HG02973 (cell line): ENCODE measurements around the gene PSMD8.
"Not testable (repeated sequence)": the region's sequence is repeated elsewhere in the genome, so short reads cannot be mapped to it uniquely, and the experiment has no call there.

Experiments
- ATAC-seq: cut with Tn5 transposase; IDR thresholded peaks from one replicate; pipeline ENCODE4 v1.9.1; 2021; ENCODE audit warnings: moderate library complexity; ENCODE audit not compliant: unreplicated experiment

PSMD8 gene

GRCh38 chr19:38361633-38362075 is 12.7 kb upstream of the PSMD8 start:
- no peak for ATAC-seq

DNA sequence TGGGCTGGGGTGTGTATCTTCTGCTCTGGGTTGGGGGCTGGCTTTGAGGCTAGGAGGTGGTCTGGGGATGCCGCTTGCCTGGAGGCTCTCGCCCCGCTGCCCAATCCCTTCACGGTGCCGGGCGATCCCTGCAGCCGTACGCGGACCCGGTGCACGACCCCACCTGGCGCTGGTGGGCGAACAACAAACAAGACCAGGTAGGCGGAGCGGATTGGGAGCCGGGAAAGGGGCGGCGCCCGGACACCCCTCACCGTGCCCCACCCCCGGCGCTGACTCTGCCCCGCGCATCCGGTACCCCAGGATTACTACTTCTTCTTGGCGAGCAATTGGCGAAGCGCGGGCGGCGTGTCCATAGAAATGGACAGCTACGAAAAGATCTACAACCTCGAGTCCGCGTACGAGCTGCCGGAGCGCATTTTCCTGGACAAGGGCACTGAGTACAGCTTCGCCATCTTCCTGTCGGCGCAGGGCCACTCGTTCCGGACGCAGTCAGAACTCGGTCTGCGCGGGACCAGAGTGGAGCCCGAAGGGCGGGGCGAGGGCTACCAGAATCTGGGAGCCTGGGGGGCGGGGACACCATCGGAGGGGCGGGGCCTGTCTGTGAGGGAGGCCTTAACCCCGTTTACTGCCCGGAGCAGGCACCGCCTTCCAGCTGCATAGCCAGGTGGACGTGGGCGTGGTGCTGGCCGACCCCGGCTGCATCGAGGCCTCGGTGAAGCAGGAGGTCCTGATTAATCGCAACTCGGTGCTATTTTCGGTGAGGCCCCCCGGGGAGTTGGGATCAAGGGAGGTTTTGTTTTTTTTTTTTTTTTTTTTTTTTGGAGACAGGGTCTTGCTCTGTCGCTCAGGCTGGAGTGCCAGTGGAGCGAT is 12.1 kb upstream of the PSMD8 start:
- ATAC-seq: no peak

DNA sequence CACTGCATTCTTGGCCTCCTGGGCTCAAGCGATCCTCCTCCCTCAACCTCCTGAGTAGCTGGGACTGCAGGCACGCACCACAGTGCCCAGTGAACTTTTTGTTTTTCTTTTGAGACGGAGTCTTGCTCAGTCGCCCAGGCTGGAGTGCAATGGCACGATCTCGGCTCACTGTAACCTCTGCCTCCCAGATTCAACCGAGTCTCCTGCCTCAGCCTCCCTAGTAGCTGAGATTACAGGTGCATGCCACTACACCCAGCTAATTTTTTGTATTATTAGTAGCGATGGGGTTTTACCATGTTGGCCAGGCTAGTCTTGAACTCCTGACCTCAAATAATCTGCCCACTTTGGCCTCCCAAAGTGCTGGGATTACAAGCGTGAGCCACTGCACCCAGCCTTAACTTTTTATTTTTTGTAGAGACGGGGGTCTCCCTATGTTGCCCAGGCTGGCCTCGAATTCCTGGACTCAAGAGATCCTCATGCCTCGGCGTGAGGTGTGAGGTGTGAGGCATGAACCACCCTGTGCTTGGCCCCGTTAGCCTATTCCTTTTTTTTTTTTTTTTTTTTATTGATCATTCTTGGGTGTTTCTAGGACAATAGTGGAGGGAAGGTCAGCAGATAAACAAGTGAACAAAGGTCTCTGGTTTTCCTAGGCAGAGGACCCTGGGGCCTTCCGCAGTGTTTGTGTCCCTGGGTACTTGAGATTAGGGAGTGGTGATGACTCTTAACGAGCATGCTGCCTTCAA is 11.3 kb upstream of the PSMD8 start:
- not testable (repeated sequence) for ATAC-seq

GRCh38 chr19:38367041-38367440 is 7.3 kb upstream of the PSMD8 start:
- no peak for ATAC-seq

DNA sequence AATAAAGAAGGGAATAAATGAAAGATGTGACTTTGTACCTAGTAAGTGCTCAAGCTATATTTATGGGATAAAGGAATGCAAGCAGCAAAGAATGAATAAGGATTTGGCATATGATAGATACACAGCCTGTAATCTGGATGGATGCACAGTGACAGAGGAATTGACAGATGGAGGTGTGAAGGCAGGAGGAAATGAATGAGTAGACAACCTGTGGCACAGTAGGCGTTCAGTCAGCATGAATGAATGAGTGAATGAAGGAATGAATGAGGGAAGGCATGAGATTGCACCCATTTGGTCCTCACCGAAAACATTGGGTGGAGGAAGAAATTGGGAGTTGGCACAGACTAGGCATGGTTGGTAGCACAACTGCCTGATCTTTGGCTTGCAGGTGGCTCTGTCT is 4.8 kb upstream of the PSMD8 start:
- no peak for ATAC-seq

DNA sequence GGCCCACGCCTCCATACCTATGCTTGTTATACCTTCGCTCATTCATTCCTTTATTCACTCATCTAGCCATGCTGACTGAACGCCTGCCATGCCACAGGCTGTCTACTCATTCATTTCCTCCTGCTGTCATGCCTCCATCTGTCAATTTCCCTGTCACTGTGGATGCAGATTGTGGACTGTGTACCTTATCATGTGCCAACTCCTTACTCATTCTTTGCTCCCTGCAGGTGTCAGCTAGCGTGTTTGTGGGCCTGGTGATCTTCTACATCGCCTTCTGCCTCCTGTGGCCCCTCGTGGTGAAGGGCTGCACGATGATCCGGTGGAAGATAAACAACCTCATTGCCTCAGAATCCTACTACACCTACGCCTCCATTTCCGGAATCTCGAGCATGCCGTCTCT is 4.1 kb upstream of the PSMD8 start:
- no peak for ATAC-seq

DNA sequence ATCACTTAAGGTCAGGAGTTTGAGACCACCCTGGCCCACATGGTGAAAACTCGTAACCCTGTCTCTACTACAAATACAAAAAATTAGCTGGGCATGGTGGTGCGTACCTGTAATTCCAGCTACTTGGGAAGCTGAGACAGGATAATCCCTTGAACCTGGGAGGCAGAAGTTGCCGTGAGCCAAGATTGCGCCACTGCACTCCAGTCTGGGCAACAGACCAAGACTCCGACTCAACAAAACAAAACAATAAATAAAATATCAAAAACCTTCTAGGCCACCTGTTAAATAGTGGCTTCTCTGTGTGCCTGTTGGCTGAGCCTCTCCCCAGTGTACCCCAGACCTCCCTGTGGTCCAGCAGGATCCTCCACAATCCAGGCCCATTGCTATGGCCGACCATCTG is 3.3 kb upstream of the PSMD8 start:
- ATAC-seq: no peak

- no peak for ATAC-seq
Observed at GRCh38 chr19:38373907-38374331, 452 bp upstream of the PSMD8 start.

GRCh38 chr19:38375098-38375493 is 725 bp downstream of the PSMD8 start:
- ATAC-seq: no peak

GRCh38 chr19:38375748-38376147 is 1.4 kb downstream of the PSMD8 start:
- no peak for ATAC-seq

DNA sequence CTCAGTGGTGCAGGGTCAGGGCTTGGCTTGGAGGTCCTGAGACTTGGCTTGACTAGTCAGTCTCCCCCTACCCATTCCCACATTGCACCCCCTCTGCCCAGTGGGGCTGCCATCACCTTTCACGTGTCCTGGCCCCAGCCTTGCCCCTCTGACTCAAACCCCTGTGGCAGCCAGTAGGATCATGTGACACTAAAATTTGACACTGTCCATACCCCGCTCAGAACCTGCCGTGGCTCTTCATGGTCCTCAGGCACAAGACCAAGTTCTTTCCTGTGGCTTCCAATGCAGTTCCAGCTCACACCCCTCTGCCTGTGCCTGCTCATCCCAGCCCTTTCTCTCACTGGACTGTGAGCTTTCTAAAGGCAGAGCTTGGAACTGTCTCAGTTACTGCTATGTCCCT is 2.2 kb downstream of the PSMD8 start:
- no peak for ATAC-seq

DNA sequence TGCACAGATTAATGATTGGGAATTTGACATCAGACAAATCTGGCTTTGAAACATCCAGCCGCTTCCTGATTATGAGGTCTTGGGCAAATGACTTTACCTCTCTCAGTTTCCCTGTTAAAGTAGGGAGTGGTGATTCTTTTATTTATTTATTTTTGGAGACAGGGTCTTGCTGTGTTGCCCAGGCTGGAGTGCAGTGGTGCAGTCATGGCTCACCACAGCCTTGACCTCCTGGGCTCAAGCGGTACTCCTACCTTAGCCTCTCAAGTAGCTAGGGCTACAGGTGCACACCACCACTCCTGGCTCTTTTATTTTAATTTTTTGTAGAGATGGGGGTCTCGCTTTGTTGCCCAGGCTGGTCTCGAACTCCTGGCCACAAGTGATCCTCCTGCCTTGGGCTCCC is 2.7 kb downstream of the PSMD8 start:
- no peak for ATAC-seq

- no peak for ATAC-seq
Observed at GRCh38 chr19:38378866-38379265, 4.5 kb downstream of the PSMD8 start.

GRCh38 chr19:38381138-38381537 is 6.8 kb downstream of the PSMD8 start:
- ATAC-seq: no peak

DNA sequence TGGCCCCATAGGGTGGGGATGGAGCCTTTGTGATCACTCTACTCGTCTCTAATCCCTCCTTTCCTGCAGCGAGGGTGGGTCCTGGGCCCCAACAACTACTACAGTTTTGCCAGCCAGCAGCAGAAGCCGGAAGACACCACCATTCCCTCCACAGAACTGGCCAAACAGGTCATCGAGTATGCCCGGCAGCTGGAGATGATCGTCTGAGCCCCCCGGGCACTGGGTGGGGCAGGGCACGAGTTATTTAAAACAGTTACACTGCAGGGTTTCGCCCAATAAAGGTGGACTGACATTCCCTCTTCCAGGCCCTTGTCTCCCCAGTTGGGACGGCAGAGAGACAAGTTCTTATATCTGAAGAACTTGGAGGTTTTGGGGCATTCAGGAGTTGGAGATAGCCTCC is 8.8 kb downstream of the PSMD8 start:
- ATAC-seq: no peak

DNA sequence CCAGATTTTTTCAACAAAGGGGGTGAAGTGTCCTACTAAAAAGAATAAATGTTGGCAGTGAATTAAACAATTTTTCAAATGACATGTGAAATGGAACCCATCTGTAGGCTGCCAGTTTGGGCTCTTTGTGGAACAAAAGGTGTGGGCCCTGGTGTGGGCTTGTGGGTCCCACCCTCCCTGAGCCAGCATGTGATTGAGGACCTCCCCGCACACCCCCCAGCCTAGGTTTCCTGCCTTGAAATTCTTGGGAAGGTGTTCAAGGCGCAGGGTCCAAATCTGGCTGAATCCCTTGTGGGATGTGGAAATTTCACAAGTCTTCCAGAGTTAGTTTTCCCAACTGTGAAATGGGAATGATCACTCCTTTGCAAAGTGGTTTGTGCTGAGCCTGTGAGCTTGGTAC is 9.4 kb downstream of the PSMD8 start:
- no peak for ATAC-seq

DNA sequence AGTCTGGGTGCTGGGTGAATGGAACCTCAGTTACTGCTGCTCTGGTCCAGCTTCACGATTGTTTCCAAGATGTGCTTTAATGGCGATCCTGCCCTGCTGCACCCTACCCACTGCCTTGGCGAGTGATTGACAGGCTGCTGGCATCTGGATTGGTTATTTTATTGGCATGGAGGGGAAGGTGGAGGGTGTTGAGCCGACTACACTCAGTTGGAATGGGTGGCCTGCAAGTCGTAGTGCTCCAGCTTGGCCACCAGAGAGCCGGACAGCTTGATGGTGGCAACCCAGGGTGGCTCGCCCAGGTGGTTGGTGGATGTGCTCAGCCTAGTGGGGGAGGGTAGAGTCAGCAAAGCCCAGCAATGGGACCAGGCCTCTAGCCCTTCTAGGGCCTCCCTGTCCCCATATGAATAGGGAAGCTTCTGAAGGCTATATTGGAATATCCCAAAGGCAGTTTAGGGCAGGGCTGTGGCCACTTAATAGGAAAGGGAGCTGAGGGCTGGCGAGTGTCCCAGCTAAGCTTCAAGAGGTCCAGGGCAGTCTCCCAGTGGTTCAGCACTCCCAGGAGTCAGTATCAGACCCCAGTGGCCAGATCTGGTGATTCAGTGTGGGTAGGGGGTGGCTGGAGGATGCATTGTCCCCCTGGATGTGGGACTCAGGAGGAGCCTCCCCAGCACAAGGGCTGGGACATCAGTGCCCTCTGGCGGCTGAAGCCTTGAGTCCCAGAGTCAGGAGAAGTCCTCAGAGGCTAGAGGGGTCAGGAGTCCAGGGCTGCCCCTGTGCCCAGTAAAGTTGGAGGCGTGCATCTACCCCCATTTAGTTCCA is 10.0 kb downstream of the PSMD8 start:
- no peak for ATAC-seq

DNA sequence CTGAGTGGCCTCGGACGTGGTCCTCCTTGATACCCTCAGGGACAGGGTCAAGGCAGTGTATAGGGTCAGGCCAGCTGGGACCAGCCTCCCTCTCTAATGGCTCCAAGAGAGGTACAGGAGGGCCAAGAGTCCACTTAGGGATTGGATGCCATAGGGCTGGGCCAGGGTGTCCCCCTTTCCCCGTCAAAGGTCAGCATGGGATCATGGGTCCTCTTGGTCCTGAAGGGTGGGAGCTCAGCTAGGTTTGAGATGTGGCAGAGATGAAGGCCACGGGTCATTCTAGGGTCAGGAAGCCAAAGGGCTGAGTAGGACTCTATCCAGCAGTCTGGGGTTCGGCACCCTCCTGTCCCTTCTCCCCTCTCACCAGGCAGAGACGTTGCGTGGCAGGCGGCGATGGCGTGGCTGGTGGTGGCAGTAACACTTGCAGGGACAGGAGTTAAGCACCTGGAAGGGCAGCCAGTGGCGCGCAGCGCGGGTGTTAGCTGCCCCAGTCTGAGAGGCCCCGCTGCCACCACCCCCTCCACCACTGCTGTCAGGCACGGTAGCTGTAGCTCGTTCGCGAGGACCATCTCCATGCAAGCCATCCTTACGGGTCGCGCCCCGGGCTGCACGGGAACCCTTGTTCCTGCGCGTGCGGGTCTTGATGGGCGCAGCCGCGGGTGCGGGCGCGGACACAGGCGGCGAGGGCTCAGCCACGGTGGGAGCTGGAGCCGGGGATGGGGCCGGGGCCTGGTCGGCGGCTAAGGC is 10.9 kb downstream of the PSMD8 start:
- no peak for ATAC-seq

DNA sequence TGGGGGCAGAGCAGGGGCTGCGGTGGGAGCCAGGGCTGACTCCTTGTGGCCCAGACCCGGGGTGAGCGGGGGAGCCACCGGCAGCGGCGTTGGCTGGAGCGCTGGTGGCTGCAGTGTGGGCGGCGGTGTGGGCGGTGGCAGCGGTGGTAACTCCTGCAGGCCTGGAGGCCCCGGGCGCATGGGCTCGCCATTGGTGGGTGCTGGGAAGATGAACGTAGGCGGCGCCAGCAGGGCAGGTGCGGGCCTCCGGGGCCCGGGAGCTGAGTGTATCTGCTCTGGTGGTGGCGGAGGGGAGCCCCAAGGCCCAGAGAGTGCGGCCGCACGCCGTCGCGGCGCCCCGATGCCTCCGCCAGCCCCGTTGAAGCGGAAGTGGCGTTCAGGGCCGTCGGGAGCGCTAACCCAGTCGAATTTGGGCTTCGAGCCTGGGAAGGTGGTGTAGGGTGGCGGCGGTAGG is 11.5 kb downstream of the PSMD8 start:
- ATAC-seq: no peak

DNA sequence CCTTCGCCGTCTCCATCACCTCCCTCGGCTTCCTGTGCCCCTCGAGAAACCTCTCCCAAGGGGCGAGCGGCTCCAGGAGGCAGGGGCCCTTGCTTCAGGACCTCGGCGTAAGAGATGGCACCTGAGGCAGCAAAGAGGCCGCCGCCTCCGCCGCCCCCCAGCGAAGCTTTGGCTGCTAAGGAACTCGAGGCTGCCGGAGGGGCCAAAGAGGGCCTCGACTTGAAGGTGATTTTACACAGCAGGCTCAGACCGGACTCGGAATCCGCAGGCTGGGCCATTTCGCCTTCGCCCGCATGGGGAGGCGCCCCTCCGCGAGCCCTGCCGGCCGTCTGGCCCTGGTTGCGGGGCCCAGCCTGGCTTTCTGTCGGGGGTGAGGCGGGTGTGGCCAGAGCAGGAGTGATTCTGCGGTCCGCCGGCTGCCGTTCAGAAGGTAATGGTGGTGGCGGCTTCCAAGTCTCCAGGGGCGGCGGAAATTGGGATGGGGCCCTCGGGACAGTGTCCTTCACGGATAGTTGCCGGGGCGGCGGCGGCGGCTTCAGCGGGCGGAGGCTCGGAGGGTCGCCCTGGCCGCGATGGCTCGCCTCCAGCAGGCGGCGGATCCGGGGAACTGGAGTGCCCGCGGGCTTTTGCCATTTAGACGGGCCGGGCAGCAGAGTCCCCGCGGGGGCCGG is 12.1 kb downstream of the PSMD8 start:
- ATAC-seq: no peak
